HG02884 (cell line): ENCODE data around the gene YBX2.
A peak's percentile ranks its signal among the peaks of the same experiment; 100 is the strongest.

ENCODE experiments used
- ATAC-seq: cut with Tn5 transposase; IDR thresholded peaks from one replicate; pipeline ENCODE4 v1.9.1; 2021; ENCODE audit warnings: mild to moderate bottlenecking, moderate library complexity; ENCODE audit not compliant: unreplicated experiment

The YBX2 gene

GRCh38 chr17:7280519-7281073, 13.8 kb downstream of the YBX2 start:
- no peak for ATAC-seq

DNA sequence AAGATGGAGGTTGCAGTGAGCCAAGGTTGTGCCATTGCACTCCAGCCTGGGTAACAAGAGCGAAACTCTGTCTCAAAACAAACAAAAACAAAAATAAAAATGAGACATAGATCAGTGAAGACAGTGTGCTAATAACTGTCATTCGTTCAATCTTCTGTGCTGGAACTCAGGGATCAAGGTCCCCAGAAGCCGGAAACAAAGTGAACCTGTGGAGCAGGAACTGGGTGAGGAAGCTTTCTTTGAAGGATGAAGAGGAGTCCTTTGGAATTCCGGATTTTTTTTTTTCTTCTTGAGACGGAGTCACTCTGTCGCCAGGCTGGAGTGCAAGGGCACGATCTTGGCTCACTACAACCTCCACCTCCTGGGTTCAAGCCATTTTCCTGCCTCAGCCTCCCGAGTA, 15.0 kb downstream of the YBX2 start:
- ATAC-seq: no peak

DNA sequence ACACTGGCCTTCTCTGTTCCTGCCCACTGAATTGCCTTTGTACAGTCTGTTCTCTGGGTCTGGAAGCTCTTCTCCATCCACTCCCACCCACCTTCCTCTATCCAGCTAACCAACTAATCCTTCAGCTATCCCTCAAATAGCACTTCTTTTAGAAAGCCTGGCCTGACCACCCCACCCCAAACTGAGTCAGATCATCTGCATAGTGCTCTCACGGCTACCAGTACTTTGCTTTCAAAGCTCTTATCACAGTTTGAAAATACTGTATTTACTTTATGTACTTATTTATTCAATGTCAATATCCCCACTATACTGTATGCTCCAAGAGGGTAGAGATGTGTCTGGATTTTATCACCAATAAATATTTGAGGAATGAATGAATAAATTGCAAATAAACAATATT, 27.7 kb downstream of the YBX2 start:
- no peak for ATAC-seq

GRCh38 chr17:7263801-7264078, 30.7 kb downstream of the YBX2 start:
- ATAC-seq: no peak

GRCh38 chr17:7262935-7263800, 31.3 kb downstream of the YBX2 start:
- ATAC-seq: no peak

DNA sequence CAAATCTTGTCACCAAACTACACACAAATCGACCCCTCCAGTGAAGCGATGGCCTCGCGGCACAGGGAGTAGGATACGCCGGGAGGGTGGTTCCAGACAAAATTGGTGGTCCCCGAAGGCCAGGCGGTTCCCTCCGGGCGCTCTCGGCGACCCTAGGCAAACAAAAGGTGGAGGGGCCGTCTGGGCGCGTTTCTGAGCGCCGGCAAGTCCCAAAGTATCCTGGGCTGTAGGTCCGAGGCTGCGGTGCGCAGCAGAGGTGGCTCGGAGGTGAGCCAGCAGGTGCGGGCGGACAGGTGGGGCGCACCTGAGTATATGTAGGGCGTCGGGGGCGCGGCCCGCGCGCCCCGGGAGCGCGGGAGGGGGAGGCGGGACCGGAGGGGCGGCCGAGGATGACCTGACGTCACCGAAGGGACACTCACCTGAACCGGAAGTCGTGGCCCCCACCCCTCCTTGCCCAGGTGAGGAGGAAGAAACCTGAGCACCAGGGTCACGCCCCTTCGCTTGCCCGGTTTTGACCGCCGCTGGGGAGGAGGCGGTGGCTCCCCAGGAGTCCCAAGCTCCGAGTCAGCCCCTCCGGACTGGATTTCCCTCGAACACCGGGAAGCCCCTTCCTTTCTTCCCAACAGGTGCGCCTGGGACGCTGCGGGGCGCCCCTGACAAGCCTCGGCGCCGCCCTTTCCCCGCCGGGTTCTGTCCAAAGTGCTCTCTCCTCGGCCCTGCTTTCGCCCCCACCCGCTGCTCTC, 32.1 kb downstream of the YBX2 start, which contains the start of gene CLDN7:
Gene CLDN7, minus strand, starts transcription at position 287 of the 743 bp plus-strand sequence. CDS start 435 bp downstream, outside the sequence.
- ATAC-seq: no peak

DNA sequence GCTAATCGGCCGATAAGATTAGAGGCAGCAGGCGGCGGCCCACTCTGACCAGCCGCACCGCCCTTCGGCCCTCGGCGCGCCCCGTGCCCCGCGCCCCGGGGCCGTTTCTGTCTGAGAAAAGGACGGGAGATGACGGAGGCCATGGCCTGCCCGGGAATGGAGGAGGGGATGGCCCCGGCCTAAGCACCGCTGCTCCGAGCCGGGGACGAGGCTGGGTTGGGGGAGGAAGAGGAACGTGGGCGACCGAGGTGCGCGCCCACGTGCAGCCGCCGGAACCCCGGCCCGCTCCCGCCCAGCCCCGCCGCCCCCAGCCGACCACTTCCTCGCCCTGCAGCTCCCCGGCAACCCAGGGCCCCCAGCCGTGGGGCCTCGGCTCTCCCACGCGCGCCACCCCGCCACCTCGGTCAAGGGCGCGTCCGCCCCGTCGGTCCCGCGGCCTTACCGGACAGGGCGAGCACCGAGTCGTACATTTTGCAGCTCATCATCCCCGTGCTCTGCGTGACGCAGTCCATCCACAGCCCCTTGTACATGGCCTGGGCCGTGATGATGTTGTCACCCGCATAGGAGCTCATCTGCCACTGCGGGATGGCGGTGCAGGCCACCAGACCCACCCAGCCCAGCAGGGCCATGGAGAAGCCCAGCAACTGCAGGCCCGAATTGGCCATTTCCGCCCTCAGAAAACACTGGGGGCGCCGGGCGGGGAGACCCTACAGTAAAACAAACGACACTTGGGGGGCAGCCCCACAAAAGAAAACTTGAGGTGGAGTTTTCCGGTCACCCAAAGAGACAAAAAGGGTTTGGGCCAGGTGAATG, 32.9 kb downstream of the YBX2 start:
- no peak for ATAC-seq

DNA sequence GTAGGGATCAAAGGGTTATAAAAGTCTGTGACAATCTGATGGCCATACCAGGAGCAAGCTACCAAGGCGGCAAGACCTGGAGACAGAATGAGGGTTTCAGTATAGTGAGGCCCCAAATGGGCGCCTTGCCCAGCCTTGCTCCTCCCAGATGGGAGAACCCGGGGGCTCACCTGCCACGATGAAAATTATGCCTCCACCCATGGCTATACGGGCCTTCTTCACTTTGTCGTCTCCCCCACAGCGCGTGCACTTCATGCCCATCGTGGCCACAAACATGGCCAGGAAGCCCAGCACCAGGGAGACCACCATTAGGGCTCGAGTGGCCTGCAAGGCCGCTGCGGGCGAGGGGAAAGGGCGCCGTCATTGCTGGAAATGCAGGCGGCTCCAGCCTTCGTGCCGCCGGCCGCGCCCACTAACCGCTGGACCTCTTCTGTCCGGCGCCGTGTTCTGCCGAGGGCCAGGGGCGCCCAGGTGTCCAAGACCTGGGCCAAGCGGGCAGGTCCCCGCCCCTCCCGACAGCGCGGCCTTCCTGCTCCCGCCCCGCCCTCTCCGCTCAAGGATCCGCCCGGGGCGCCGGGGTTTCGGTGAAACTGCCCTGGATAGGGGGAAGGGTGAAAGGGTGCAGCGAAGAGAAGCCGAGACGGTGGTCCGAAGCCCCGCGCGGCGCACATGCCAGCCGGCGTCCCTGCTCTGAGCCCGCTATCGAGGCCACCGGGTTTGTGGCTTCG, 33.6 kb downstream of the YBX2 start:
- ATAC-seq: no peak

- ATAC-seq: no peak
Observed at GRCh38 chr17:7260151-7260550, 34.3 kb downstream of the YBX2 start.

DNA sequence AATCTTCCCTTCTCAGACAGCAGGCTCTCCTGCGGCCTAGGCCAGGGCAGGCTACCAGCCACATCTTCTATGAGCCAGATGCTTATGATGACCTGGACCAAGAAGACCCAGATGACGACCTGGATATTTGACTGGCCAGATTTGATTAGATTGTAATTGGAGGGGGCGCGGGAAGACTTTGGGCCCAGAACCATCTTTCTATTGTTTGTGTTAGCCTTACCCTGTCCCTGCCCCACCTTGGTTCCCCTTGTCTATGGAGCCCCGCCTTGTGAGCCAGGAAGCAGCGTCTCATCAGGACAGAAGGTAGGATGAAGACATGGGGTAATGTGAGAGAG, 34.9 kb downstream of the YBX2 start:
- ATAC-seq: no peak

- ATAC-seq: no peak
Observed at GRCh38 chr17:7258731-7259554, 35.5 kb downstream of the YBX2 start.

DNA sequence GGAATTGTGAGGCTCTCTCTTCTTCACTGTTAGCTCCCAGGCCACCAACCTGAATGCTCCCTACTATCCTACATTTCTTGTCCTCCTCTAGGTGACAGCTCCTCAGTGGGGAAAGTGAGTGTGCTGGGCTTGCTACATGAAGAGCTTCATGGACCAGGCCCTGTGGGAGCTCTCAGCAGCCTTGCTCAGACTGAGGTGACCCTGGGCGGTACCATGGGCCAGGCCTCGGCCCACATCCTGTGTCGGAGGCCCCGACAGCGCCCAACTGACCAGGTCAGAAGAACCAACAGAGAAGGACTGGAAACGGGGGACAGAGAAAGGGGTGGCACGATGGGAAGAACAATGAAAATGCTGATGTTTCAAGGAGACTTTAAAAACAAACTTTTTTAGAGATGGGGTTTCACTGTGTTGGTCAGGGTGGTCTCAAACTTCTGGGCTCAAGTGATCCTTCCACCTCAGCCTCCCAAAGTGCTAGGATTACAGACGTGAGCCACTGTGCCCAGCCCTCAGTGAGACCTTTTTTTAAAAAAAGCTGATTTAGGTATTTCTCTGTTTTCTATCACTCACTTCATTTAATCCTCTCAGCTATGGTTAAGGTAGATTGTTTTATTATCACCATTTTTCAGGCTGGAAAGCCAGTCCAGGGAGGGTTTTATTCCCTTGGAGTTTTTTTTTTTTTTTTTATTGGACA, 37.5 kb downstream of the YBX2 start:
- no peak for ATAC-seq

GRCh38 chr17:7254511-7254910, 39.9 kb downstream of the YBX2 start:
- ATAC-seq: no peak

- no peak for ATAC-seq
Observed at GRCh38 chr17:7253082-7253481, 41.4 kb downstream of the YBX2 start.

GRCh38 chr17:7252176-7253043, 42.0 kb downstream of the YBX2 start, which contains the start of gene ELP5:
Gene ELP5 (plus strand): TSS chr17:7252215. CDS start chr17:7252551, 336 bp downstream.
- ATAC-seq: peak; percentile 46

GRCh38 chr17:7251661-7252175, 42.7 kb downstream of the YBX2 start, which contains the start of gene CTDNEP1:
Gene CTDNEP1 (minus strand): TSS chr17:7251734. CDS start chr17:7251296, 438 bp downstream.
- peak; percentile 75 for ATAC-seq

DNA sequence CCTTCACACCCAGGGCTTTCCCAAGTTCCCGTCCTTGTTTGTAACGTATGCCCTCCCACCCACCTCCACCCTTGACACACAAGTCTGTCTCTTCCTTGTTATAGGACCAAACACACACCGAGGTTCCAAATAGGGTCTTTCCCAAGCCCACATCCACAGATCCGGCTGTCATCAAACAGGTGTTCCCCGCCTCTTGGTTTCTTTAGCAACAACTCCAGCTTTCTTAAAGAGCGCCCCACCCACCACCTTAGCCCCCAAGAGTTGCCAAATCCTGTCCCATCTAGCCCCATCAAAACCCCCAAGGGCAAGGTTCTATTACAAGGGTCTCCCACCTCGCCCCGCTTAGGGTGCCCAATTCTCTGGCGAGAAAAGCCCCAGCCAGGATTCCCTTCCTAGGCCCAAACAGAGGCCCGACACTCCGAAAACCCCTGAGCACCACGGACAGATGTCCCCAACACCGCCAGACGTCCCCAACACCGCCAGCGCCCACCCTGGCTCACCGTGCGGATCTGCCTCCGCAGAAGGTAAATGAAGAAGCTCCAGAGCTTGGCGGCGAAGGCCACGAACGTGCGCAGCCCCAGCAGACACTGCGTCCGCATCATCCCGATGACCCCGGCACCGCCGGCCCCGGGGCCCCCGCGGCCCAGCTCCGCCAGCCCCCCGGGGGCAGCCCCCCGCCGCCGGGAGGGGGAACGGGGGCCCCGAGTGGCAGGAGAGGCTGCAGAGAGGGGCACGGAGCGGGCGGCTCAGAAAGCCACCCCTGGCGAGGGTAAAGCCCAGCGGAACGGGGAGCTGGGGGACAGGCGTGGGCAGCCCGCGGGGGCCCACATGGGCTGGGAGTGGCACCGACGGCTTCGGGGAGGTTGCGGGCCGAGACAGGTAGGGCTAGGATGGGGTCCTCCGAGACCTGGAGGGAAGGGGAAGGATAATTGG, 43.5 kb downstream of the YBX2 start:
- no peak for ATAC-seq
